ENCODE results near the gene CD2.

CD2 gene

GRCh38 chr1:116754198-116754977, at the start of gene CD2:
TSS of gene CD2 (plus strand) at chr1:116754430. CDS start at chr1:116754493, 63 bp downstream.
- no peak for DNase-seq

- DNase-seq: no peak
Measured at GRCh38 chr1:116706123-116706522, 48.1 kb upstream of the CD2 start.

GRCh38 chr1:116706841-116707240, 47.4 kb upstream of the CD2 start:
- DNase-seq: no peak

GRCh38 chr1:116708255-116708900, 45.9 kb upstream of the CD2 start:
- DNase-seq: no peak

- DNase-seq: no peak
Measured at GRCh38 chr1:116709666-116710167, 44.5 kb upstream of the CD2 start.

GRCh38 chr1:116710420-116711262, 43.6 kb upstream of the CD2 start:
- no peak for DNase-seq

- DNase-seq: peak; percentile 70
Measured at GRCh38 chr1:116711263-116711840, 42.9 kb upstream of the CD2 start.

- no peak for DNase-seq
Measured at GRCh38 chr1:116712510-116712909, 41.7 kb upstream of the CD2 start.

GRCh38 chr1:116713474-116713873, 40.8 kb upstream of the CD2 start:
- DNase-seq: no peak

- no peak for DNase-seq
Measured at GRCh38 chr1:116716391-116716790, 37.8 kb upstream of the CD2 start.

- no peak for DNase-seq
Measured at GRCh38 chr1:116717318-116717717, 36.9 kb upstream of the CD2 start.

- DNase-seq: no peak
Measured at GRCh38 chr1:116720364-116721038, 33.7 kb upstream of the CD2 start.

GRCh38 chr1:116721039-116721405, 33.2 kb upstream of the CD2 start:
- no peak for DNase-seq

- DNase-seq: no peak
Measured at GRCh38 chr1:116721451-116722007, 32.7 kb upstream of the CD2 start.

GRCh38 chr1:116722016-116722838, 32.0 kb upstream of the CD2 start:
- DNase-seq: no peak

GRCh38 chr1:116724765-116725375, 29.4 kb upstream of the CD2 start:
- DNase-seq: peak; percentile 71

GRCh38 chr1:116725798-116726197, 28.4 kb upstream of the CD2 start:
- no peak for DNase-seq

GRCh38 chr1:116726872-116727820, 27.1 kb upstream of the CD2 start:
- DNase-seq: no peak

GRCh38 chr1:116731439-116731838, 22.8 kb upstream of the CD2 start:
- DNase-seq: no peak

- DNase-seq: no peak
Measured at GRCh38 chr1:116732726-116733125, 21.5 kb upstream of the CD2 start.
